Measurements from ENCODE around the gene SASH1. TPM values are rescaled to one million over a fixed set of nuclear protein-coding genes. Genes with fewer than 3 reads are reported as not detected.

SASH1 gene
- total and polyA plus RNA-seq, 2 of the 8 experiments (the other 6 are each of a cell fraction or from before 2014, with no cell fraction given), result 6.0 to 20.2 TPM

DNA sequence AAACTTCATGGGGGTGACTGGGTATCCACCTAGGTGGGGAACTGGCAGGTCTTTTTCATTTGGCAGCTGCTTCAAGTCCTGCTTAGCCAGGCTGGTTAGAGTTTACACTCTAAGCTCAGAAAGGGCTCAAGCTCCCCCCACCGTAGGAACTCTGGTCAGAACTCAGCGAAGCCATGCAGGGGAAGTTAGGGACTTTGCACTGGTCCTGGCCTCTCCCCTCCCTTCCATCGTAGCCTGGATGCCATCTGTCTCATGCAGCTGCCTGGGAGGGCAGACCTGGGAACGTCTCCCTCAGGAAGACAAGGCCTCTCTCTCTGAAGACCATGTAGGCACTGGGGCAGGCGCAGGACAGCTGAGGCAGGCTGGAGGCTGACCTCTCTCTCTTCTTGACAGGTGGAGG lies 220.4 kb downstream of the SASH1 start (continued):
- TF ChIP-seq, protein P1, sequence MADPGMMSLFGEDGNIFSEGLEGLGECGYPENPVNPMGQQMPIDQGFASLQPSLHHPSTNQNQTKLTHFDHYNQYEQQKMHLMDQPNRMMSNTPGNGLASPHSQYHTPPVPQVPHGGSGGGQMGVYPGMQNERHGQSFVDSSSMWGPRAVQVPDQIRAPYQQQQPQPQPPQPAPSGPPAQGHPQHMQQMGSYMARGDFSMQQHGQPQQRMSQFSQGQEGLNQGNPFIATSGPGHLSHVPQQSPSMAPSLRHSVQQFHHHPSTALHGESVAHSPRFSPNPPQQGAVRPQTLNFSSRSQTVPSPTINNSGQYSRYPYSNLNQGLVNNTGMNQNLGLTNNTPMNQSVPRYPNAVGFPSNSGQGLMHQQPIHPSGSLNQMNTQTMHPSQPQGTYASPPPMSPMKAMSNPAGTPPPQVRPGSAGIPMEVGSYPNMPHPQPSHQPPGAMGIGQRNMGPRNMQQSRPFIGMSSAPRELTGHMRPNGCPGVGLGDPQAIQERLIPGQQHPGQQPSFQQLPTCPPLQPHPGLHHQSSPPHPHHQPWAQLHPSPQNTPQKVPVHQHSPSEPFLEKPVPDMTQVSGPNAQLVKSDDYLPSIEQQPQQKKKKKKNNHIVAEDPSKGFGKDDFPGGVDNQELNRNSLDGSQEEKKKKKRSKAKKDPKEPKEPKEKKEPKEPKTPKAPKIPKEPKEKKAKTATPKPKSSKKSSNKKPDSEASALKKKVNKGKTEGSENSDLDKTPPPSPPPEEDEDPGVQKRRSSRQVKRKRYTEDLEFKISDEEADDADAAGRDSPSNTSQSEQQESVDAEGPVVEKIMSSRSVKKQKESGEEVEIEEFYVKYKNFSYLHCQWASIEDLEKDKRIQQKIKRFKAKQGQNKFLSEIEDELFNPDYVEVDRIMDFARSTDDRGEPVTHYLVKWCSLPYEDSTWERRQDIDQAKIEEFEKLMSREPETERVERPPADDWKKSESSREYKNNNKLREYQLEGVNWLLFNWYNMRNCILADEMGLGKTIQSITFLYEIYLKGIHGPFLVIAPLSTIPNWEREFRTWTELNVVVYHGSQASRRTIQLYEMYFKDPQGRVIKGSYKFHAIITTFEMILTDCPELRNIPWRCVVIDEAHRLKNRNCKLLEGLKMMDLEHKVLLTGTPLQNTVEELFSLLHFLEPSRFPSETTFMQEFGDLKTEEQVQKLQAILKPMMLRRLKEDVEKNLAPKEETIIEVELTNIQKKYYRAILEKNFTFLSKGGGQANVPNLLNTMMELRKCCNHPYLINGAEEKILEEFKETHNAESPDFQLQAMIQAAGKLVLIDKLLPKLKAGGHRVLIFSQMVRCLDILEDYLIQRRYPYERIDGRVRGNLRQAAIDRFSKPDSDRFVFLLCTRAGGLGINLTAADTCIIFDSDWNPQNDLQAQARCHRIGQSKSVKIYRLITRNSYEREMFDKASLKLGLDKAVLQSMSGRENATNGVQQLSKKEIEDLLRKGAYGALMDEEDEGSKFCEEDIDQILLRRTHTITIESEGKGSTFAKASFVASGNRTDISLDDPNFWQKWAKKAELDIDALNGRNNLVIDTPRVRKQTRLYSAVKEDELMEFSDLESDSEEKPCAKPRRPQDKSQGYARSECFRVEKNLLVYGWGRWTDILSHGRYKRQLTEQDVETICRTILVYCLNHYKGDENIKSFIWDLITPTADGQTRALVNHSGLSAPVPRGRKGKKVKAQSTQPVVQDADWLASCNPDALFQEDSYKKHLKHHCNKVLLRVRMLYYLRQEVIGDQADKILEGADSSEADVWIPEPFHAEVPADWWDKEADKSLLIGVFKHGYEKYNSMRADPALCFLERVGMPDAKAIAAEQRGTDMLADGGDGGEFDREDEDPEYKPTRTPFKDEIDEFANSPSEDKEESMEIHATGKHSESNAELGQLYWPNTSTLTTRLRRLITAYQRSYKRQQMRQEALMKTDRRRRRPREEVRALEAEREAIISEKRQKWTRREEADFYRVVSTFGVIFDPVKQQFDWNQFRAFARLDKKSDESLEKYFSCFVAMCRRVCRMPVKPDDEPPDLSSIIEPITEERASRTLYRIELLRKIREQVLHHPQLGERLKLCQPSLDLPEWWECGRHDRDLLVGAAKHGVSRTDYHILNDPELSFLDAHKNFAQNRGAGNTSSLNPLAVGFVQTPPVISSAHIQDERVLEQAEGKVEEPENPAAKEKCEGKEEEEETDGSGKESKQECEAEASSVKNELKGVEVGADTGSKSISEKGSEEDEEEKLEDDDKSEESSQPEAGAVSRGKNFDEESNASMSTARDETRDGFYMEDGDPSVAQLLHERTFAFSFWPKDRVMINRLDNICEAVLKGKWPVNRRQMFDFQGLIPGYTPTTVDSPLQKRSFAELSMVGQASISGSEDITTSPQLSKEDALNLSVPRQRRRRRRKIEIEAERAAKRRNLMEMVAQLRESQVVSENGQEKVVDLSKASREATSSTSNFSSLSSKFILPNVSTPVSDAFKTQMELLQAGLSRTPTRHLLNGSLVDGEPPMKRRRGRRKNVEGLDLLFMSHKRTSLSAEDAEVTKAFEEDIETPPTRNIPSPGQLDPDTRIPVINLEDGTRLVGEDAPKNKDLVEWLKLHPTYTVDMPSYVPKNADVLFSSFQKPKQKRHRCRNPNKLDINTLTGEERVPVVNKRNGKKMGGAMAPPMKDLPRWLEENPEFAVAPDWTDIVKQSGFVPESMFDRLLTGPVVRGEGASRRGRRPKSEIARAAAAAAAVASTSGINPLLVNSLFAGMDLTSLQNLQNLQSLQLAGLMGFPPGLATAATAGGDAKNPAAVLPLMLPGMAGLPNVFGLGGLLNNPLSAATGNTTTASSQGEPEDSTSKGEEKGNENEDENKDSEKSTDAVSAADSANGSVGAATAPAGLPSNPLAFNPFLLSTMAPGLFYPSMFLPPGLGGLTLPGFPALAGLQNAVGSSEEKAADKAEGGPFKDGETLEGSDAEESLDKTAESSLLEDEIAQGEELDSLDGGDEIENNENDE (IDR thresholded peaks at IDR 0.05; ENCODE audit: insufficient replicate concordance, low read length), result no peak
- TF ChIP-seq, protein P2, sequence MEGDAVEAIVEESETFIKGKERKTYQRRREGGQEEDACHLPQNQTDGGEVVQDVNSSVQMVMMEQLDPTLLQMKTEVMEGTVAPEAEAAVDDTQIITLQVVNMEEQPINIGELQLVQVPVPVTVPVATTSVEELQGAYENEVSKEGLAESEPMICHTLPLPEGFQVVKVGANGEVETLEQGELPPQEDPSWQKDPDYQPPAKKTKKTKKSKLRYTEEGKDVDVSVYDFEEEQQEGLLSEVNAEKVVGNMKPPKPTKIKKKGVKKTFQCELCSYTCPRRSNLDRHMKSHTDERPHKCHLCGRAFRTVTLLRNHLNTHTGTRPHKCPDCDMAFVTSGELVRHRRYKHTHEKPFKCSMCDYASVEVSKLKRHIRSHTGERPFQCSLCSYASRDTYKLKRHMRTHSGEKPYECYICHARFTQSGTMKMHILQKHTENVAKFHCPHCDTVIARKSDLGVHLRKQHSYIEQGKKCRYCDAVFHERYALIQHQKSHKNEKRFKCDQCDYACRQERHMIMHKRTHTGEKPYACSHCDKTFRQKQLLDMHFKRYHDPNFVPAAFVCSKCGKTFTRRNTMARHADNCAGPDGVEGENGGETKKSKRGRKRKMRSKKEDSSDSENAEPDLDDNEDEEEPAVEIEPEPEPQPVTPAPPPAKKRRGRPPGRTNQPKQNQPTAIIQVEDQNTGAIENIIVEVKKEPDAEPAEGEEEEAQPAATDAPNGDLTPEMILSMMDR (IDR thresholded peaks at IDR 0.05; ENCODE audit: control extremely low read depth in 1 of 3, insufficient read depth in 1 of 3, low read depth in 1 of 3, low read length in 3 of 3), result no peak
- TF ChIP-seq CREB1 (IDR thresholded peaks at IDR 0.05), result no peak
- TF ChIP-seq BRCA1 (IDR thresholded peaks at IDR 0.05; ENCODE audit: low read depth, low read length), result no peak

All from H1 (cell line).